Lower lobe of right lung (tissue), 2 donors: ENCODE results near the gene MAEL. TPM values are rescaled to one million over a fixed set of nuclear protein-coding genes. Genes with fewer than 3 reads are reported as not detected.

Source experiments
- ATAC-seq, 2 donors: fragments of 200-7000 bp; cut with Tn5 transposase; one replicate each; pipeline ENCODE4 v1.9.1; 2020 to 2022; ENCODE audit warnings: mild to moderate bottlenecking in 2 of 2, moderate library complexity in 2 of 2
- DNase-seq: peaks from one replicate; pipeline ENCODE4 v3.0.0-alpha.2; 2020
- H3K27ac ChIP-seq: fragments of 200-600 bp; one replicate; pipeline ENCODE4 v1.8.0; 2022
- H3K27me3 ChIP-seq: fragments of 200-600 bp; one replicate; pipeline ENCODE4 v1.8.0; 2022; ENCODE audit warnings: low read depth
- H3K36me3 ChIP-seq: fragments of 200-600 bp; one replicate; pipeline ENCODE4 v1.8.0; 2022; ENCODE audit warnings: mild to moderate bottlenecking
- H3K4me1 ChIP-seq: fragments of 200-600 bp; one replicate; pipeline ENCODE4 v1.8.0; 2022
- H3K4me3 ChIP-seq: fragments of 200-600 bp; one replicate; pipeline ENCODE4 v1.8.0; 2022; ENCODE audit warnings: mild to moderate bottlenecking
- H3K9me3 ChIP-seq: fragments of 200-600 bp; one replicate; pipeline ENCODE4 v1.8.0; 2022
- intact Hi-C: fragments of 100-400 bp; cut with DNase I; formaldehyde crosslinking; loops from one replicate; pipeline ENCODE4 v1.11.0; 2022
- total RNA-seq: library from RNA; stranded (reverse); fragmentation: NEBNext Ultra II Directional; extraction: Animal tissue kit (Norgen Biotek cat#: 25700); gene quantifications from one replicate; pipeline ENCODE4 v1.2.1, GENCODE V29; 2021
- TF ChIP-seq, protein P1 (sequence below): fragments of 200-600 bp; IDR thresholded peaks from one replicate; pipeline ENCODE4 v1.8.0; 2022; ENCODE audit warnings: antibody characterized with exemption, mild to moderate bottlenecking
- donor health status: DM: no; HTN: yes; CAD: no; lungs with severe emphysema.

MAEL gene
- total RNA-seq, 1 donor from 2014 or later: not detected

GRCh38 chr1:166950156-166950555 is 38.9 kb upstream of the MAEL start:
- ATAC-seq (no peak), DNase-seq (no peak)
- Histone ChIP-seq H3K9me3 (no peaks in the 10 kb centered on the region), H3K4me1 (no peaks in the 10 kb centered on the region), H3K36me3 (no peaks in the 10 kb centered on the region), H3K4me3 (no peak overlapping the region), H3K27me3 (peaks cover 25% of the 10 kb centered on the region), H3K27ac (no peak overlapping the region)
- intact Hi-C loops: no loop called here
- TF ChIP-seq, protein P1, sequence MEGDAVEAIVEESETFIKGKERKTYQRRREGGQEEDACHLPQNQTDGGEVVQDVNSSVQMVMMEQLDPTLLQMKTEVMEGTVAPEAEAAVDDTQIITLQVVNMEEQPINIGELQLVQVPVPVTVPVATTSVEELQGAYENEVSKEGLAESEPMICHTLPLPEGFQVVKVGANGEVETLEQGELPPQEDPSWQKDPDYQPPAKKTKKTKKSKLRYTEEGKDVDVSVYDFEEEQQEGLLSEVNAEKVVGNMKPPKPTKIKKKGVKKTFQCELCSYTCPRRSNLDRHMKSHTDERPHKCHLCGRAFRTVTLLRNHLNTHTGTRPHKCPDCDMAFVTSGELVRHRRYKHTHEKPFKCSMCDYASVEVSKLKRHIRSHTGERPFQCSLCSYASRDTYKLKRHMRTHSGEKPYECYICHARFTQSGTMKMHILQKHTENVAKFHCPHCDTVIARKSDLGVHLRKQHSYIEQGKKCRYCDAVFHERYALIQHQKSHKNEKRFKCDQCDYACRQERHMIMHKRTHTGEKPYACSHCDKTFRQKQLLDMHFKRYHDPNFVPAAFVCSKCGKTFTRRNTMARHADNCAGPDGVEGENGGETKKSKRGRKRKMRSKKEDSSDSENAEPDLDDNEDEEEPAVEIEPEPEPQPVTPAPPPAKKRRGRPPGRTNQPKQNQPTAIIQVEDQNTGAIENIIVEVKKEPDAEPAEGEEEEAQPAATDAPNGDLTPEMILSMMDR: no peak

DNA sequence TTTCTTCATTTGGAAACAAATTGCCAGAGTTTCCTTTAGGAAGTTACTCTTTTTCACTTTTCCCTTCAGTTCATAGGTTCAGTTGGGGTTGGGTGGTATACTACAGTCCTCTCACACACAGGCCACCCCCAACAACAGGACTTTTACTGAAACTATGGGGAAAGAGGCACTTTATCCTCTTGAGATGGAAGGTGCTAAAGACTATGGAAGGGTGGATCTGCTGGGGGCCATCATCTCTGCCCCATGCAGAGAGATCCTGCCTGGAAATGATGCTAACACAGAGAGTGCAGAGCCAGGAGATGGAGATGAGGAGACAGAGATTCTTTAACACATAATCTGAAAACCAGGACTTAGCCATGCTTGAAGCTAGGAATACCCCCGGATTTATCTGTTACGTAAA is 38.0 kb upstream of the MAEL start:
- intact Hi-C loops: no loop called here
- TF ChIP-seq, protein P1: no peak
- ATAC-seq (no peak), DNase-seq (no peak)
- H3K4me3 ChIP-seq: no peak overlapping the region
- H3K36me3 ChIP-seq: no peaks in the 10 kb centered on the region
- H3K9me3 ChIP-seq: no peaks in the 10 kb centered on the region
- no peak overlapping the region for H3K27ac ChIP-seq
- H3K4me1 ChIP-seq: no peaks in the 10 kb centered on the region
- H3K27me3 ChIP-seq: peaks cover 25% of the 10 kb centered on the region

- intact Hi-C loops: no loop called here
Measured at GRCh38 chr1:166952002-166952746, 36.9 kb upstream of the MAEL start.

GRCh38 chr1:166953491-166953890 is 35.6 kb upstream of the MAEL start:
- Histone ChIP-seq H3K36me3 (no peaks in the 10 kb centered on the region), H3K9me3 (no peaks in the 10 kb centered on the region), H3K27ac (no peak overlapping the region), H3K4me3 (no peak overlapping the region), H3K27me3 (peaks cover 6% of the 10 kb centered on the region), H3K4me1 (no peaks in the 10 kb centered on the region)
- ATAC-seq (no peak), DNase-seq (no peak)
- TF ChIP-seq, protein P1: no peak
- intact Hi-C loops: no loop called here

More at GRCh38 chr1:166952002-166952746, 36.9 kb upstream of the MAEL start:
- no peaks in the 10 kb centered on the region for H3K36me3 ChIP-seq
- DNase-seq (no peak), ATAC-seq (no peak)
- H3K27ac ChIP-seq: no peak overlapping the region
- H3K9me3 ChIP-seq: no peaks in the 10 kb centered on the region
- TF ChIP-seq, protein P1: no peak
- peaks cover 19% of the 10 kb centered on the region for H3K27me3 ChIP-seq
- no peaks in the 10 kb centered on the region for H3K4me1 ChIP-seq
- no peak overlapping the region for H3K4me3 ChIP-seq

DNA sequence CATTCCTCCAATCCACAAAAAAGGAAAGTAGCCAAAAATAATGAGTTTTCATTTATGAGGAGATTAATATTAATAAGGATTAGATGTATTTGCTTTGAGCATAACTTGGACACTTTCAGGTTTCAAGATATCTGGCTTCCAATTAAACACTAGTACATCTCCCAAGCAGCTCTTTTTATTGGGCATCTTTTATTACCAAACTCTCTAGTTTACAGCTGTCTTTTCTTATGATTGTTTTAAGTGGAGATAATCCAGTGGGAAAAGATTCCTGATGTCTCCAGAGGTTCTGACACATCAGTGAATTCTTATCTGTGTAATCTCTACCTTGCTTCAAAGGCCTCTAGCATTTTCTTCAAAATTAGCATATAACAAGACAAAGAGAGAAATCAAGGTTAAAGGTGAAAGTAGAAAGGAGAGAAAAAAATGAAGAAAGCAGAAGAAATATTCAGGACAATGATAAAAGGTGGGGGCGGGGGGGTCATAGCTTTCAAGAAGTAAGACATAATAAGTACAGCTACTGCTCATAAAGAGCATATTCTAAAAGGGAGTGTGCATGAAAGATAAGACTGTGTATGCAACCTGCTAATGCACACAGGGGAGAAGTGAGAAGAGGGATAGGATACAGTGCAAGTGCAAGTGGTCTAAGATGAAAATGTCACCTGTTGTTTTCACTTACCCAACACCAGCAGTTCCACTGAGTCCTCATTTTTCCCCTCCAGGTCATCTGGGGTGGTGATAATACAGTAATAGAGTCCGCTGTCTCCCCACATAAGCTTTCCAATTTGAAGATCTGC is 32.8 kb upstream of the MAEL start:
- TF ChIP-seq, protein P1: no peak
- Histone ChIP-seq H3K4me3 (no peak overlapping the region), H3K27me3 (no peaks in the 10 kb centered on the region), H3K36me3 (no peaks in the 10 kb centered on the region), H3K9me3 (no peaks in the 10 kb centered on the region), H3K27ac (no peak overlapping the region), H3K4me1 (no peaks in the 10 kb centered on the region)
- intact Hi-C loops: no loop called here
- DNase-seq (no peak), ATAC-seq (no peak)
